CD4-positive, alpha-beta T cell treated with Interleukin-12 subunit alpha and Interleukin-12 subunit beta, for 1 hour (primary cell): ENCODE data around the gene ARHGAP22.

Experiments
- DNase-seq: peaks from one replicate; pipeline ENCODE4 v3.0.0-alpha.2; 2020

ARHGAP22 gene

DNA sequence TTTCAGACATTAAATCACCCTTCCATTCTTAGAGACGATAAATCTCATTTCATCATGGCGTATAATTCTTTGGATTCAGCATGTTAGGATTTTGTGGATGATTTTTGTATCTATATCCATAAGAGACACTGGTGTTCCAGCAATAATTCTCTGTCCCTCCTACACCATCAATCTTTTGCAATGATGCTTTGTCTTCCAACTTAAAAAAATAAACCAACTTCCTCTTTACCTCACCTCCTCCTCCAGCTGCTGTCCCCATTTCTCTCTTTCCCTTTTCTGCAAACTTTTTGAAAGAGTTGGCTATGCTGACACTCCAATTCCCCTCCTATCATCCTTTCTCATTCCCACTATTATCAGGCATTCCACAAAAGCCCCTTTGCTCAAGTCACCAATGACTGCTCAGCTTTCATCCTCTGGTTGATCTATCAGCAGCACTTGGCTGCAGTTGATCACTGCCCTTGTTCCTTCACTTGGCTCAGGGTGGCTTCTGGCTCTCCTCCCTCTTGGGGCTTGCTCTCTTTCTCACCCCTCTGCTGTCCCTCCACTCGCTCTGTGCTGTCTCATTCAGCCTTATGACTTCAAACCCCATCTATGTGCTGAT lies 130.0 kb downstream of the ARHGAP22 start:
- no peak for DNase-seq

DNA sequence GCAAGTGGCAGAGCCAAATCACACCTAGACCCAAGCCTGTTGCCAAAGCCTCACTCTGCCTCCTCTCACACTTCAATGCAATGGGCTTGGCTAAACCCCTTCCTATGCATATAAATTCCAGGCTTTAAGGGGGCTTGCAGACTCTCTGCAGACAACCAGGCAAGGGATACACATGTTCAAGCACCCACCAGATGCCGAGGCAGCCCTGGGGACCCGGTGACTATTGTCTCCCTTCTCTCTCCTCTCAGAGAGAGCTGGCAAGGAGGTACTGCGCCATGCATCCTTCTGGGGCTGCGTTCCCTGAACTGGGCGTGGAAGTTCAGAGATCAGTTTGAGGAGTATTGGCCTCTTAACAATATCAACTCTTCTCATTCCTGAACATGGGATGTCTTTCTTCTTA lies 131.2 kb downstream of the ARHGAP22 start:
- DNase-seq: no peak

DNA sequence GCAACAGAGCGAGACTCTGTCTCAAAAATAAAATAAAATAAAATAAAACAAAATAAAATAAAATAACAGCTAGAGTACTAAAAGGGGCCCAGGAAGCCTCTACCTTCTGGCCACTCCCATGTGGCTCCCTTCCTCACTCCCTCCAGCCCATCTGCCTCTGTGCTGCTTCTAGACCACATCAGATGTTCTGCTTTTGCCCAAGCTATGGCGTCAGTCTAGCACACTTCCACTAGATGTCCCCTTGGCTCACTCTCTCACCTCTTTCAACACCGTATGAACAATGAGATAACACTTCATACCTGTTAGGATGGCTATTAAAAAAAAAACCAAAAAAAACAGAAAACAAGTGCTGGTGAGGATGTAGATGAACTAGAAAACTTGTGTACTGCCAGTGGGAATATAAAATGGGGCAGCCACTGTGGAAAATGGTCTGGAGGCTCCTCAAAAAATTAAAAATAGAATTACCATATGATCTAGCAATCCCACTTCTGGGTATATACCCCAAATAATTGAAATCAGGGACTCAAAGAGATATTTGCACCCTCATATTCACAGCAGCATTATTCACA lies 132.3 kb downstream of the ARHGAP22 start:
- no peak for DNase-seq

GRCh38 chr10:48470893-48471805 lies 133.7 kb downstream of the ARHGAP22 start:
- DNase-seq: no peak

DNA sequence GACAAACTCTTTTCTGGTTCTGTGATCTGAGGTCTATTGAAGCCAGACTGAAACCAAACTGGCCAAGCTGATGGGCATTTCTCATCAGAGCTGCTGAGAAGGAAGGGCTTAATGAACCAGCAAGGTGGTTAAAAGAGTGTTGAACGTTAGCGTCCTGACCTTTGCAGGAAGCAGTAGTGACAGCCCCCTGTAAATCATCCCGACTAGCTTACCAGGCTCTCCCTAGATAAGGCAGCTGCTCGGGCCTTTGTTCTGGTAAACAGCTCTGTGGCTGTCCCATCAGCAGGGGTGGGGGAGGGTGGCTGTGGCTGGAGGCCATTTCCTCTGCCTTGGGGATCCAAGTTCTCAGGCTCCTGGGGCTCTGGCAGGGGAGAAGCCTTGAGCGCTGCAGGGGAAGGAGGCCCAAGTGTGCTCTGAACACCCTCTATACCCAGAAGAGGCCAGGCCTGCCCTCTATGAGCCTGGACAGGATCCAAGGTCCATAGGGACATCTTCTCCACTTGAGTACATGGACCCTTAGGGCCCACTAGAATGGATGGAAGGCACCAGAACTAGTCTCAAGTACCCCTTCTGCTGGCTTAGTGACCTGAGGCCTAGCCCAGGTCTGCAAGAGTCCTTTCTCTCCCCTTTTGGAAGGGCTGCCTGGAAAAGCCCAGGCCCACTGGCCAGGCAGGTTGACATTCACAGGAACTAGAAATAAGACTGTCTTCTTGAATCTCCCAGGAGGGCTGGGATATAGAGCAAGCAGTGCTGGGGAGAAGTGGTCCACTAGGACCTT lies 134.6 kb downstream of the ARHGAP22 start:
- DNase-seq: no peak

DNA sequence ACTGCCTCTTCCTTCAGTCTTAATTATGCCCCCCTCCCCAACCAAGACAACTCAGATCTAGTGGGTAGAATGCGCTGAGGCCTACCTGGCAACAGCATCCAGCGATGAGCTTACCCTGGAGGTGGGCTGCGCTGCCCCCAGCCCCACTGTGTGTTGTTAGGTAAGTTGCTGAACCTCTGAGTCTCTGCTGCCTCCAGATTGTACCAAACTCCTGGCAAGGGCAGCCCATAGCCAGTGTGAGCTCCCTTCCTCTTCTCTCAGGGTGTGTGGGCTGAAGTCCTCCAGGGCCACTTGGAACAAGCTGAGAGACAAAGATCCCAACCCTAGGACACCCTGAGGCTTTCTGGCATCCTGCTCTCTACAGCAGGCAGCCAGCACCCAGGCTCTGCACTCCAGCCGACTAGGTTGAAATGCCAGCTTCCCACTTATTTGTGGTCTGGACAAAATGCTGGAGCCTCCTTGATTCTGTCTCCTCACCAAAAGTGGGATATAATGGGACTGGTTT lies 135.3 kb downstream of the ARHGAP22 start:
- DNase-seq: no peak

DNA sequence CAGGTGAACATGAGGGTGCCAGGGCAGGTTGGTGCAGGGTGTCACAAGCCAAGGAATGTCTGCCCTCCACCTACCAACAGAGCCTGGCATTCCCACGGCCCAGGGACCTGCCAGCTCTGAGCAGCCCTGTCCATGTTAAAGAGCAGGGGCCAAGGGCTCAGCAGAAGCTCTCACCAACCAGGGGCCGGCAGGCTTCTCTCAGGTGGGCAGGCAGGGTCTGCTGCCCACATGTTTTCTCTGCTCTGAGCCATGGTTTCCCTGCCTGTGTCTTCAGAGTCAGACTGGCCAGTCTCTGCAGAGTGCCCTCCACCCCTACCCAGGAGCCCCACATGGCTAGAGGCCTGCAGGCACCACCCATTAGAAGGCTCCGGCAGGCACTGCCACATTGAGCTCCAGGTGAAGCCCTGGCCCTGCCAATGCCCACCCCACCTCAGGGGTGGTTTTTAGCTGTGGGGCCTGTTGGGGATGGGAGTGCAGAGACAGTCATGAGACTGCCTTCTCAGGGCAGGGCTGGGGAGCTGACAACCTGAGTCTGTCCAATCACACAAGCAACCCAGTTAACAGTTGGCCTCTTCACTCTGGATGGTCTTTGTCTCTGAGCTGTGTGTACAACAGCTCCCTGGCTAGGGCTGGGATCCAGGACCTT lies 135.9 kb downstream of the ARHGAP22 start:
- no peak for DNase-seq

DNA sequence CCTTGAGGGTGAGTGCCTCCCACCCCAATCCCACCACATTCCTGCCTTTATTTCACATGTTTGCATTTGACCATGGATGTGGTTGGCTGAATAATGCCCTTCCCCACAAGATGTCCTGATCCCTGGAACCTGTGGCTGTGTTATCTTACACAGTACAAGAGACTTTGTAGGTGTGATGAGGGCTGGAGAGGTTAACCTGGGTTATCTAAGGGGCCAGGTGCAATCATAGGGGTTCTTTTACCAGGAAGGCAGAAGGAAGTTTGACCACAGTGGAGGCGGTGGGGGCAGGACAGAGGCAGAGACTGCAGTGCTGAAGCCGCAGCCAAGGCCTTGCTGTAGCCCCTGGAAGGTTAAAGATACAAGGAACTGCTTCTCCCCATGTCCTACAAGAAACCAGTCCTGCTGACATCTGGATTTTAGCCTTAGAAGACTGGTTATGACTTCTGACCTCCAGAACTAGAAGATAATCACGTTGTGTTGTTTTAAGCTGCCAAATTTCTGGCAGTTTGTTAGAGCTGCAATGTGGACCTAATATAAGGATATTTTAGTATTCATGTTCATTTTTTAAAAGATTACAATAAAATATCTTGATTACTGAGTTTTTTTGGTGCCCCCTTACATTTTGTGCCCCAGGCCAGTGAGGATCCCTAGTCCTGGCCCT lies 136.6 kb downstream of the ARHGAP22 start:
- no peak for DNase-seq

- no peak for DNase-seq
Measured at GRCh38 chr10:48467669-48468068, 137.2 kb downstream of the ARHGAP22 start.

GRCh38 chr10:48466611-48467240 lies 138.1 kb downstream of the ARHGAP22 start:
- DNase-seq: no peak

- DNase-seq: no peak
Measured at GRCh38 chr10:48465860-48466521, 138.9 kb downstream of the ARHGAP22 start.

DNA sequence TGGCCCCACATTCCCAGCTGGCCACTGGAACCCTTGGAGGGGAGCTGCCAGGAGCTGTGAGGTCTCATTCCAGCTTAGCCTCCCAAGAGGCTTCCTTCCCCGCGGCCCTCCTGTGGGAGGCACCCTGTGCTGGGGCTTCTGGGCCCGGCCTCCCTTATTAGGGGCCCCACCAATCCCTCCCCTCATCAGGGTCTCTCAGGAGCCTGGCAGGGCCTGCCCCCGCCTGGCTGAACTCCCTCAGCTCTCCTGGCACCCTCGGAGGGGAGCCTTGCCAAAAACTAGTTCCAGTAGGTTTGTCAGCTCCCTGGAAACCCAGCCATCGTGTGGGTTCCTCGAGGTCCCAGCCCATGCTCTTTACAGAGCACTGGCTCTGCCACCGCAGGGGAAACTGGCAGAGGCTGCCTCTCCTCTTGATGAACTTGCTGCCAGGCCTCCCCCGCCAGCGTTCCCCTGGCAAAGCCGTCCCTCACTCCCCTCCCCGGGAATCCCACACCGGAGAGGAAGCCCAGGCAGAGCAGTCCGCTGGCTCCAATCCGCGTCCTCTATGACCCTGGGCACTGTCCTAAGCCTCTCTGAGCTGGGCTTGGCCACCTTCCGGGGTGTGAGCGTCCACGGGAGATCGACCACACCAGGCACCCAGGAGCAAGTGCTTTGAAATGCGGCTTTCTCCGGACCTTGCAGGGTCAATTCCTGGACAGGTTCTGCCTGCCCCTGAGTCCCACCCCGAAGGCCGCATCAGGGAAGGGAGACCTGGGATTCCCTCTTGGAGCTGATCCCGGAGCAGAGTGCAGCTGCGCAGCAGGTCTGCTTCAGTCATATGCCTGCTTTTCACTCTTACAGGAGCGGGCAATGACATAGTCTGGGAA lies 139.8 kb downstream of the ARHGAP22 start:
- DNase-seq: no peak

DNA sequence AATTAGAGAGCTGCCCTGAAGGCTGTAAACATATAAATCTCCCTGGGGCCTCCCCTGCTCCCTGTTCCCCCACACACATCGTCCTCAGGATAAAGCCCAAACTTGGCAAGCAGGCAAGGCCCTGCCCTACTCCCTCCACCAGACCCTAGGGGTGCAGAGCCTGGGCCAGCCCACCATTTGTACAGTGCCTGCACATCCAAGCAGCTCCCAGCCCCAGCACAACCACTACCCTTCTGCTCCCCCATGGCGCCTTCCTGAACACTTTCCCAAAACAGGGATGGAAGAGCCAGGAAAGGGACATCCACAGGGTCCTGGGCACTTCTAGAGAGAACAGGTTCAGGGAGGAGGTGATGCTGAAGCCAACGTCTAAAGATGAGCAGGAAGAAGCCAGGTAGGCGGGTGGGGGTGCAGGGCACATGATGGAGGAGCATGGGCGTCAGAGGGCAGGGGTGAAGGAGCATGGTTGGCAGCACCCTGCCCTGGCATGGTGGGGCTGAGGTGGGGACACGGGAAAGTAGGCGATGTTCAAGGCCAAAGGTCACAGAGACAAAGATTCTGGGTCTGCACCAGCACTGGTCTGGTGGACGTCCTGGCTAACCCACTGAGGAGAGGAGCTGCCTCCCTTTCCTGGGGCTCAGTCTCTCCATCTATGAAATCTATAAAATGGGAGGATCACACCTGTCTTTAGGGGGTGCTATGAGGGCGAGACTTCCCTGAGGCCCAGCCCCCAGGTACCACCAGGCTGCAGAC lies 140.6 kb downstream of the ARHGAP22 start:
- DNase-seq: no peak

DNA sequence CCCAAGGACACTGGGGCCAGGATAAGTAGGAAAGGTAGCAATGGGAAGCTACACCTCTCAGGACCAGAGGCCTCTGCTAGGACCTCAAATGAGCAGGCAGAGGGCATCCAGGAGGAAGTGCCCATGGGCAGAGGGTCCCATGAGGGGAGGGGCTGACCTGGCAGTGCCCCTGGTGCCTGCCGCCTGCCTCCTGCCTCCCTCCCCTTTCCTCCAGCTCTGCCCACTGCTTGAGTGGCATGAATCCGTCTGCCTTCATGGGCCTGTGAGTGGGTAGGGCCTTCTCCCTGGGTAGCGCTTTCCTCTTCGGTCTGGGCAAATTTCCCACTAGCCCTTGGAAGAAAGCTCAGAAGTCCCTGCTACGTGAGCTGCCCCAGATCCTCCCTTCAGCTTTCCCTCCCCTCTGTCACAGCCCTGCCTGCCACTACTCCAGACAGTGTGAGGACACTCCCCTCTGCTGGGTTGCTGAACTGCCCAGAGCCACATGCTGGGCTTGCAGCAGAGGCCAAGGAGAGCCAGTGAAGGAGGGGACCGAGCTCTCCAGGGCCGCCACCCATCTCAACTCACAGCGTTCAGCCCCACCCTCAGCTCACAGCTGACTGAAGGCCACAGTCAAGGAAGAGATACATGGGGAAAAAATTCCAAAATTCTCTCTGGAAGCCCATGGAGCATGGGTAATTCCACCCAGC lies 141.4 kb downstream of the ARHGAP22 start:
- DNase-seq: no peak

DNA sequence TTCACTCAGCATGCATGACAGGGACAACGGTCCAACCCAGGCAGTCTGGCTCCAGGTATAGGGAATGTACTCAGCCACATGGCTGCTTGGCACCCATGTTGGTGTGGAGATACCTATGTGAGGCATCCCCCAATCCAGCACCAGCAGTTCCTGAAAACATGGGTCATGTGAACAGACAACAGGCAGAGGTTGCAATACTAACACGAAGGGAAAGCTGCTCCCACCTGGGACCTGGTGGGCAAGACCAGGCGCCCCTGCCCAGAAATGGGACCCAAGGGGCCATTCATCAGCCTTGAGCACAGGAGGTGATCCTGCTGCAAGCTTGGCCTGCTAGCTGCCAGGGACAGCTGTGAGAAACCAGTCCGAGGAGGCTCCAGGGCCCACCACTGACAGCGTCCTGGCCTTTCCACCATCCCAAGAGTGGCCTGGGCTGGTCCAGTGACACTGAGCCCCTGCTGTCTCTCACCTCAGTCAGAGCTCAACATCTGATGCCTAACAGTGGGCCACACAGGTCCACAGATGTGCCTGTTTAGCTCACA lies 142.3 kb downstream of the ARHGAP22 start:
- no peak for DNase-seq

GRCh38 chr10:48461623-48462481 lies 143.0 kb downstream of the ARHGAP22 start:
- no peak for DNase-seq

- DNase-seq: no peak
Measured at GRCh38 chr10:48460182-48460581, 144.7 kb downstream of the ARHGAP22 start.
